OCI-M2 (cell line): ENCODE data around the gene ORM1.

ENCODE experiments used
- DNase-seq: peaks from one replicate; lab custom pipeline; 2025; ENCODE audit not compliant: unreplicated experiment; lab: John Stamatoyannopoulos, UW

The ORM1 gene

GRCh38 chr9:114341152-114341830 is 18.4 kb downstream of the ORM1 start:
- DNase-seq, result no peak

- DNase-seq, result no peak
Observed at GRCh38 chr9:114341991-114342390, 19.1 kb downstream of the ORM1 start.

DNA sequence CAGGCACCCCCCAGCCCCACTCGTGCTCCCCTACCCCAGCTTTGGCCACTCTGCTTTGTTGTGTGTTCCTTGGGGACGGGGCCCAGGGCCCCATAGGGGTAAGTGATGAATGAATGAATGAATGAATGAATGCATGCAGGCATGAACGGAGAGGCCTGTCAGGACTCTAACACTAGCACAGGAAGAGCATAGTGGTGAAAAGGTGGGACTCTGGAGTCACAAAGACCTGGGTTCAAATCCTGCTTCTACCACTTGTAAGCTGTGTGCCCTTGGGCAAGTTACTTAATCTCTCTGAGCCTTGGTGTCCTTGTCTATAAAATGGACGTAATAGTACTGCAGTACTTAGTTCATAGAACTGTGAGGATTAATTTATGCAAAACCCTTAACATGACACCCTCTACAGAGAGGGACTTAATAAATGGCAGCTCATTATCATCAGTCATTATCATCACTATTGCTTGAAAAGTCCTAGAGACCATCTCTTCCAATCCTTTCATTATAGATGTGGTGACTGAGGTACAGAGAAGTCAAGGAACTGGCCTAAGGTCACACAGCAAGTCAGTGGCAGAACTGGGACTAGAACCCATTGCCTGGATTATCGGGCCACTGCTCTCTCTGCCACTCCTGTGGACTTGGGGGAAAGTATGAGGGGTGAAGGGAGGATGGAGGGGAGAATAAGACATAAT is 20.0 kb downstream of the ORM1 start:
- DNase-seq, result no peak

GRCh38 chr9:114343471-114344187 is 20.7 kb downstream of the ORM1 start:
- DNase-seq, result no peak

GRCh38 chr9:114344188-114344566 is 21.3 kb downstream of the ORM1 start:
- DNase-seq, result no peak

DNA sequence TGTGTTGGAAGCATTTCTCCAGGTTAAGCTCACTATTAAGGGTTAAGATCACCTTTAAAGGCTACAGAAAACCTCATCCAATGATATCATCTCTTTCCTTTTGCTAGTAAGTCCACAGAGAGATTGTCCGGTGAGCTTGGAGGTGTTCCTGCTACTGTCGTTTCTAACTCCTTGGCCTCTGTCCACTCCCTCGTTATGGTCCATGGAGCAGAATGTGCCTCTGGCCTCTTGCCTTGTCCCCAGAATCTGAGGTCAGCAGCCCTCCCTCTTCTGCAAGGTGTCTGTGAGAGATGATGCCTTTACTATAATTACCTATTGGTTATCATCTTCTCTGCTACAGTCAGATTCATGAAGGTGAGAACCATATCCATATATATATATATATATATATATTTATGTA is 21.8 kb downstream of the ORM1 start:
- DNase-seq, result no peak

GRCh38 chr9:114345493-114346065 is 22.7 kb downstream of the ORM1 start:
- DNase-seq, result no peak

- DNase-seq, result no peak
Observed at GRCh38 chr9:114346146-114346545, 23.2 kb downstream of the ORM1 start.

DNA sequence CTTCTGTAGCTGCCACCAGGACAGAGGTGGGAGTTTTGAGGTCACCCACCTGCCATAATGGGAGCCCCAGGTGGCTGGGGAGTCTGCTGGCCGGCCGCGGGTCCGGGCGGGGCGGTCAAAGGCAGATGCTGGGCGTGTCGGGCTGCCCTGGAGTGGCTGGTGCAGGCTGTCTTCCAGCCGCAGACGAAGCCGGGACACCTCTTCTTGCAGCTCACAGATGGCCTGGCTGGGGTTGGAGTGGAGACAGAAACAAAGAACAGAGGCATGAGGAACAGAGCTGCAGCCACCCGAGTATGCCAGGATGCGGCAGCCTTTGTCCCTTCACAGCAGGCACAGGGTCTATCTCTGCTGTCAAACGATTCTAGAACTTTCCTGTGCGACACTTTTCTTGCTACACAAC is 24.8 kb downstream of the ORM1 start:
- DNase-seq, result no peak

- DNase-seq, result no peak
Observed at GRCh38 chr9:114348261-114348905, 25.5 kb downstream of the ORM1 start.

GRCh38 chr9:114348906-114349482 is 26.1 kb downstream of the ORM1 start:
- no peak for DNase-seq

DNA sequence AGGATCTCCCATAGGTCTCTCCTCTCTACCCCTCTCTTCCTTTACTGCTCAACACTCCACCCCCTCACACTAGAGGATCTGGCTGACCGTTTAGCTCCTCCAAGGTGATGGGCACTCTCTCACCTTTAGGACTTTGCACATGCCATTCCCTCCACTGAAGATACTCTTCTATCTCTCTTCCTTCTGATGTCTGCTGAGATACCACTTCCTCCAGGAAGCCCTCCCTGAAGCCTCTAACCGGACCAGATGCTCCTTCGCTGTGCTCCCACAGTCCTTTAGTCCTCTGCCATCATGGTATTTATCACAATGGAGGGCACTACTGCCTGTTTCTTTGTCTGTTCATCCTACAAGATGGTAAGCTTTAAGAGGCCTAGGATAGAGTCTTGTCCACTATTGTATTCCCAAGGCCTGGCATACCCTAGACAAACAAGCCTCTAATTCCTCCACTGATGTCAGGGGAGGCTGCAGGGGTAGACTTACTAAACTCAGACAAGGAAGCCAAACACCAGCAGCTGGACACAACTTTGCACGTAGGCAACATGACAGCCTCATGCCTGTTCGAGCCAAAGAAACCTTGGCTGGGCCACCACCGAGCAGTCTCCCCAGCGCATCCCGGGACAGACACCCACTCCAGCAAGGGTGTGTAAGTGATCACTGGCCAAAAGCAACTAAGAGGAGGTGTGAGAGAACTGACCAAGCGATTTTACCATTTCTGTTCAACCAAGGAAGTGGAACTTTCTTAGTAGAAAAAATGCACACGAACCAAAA is 27.0 kb downstream of the ORM1 start:
- DNase-seq, result no peak

- no peak for DNase-seq
Observed at GRCh38 chr9:114350636-114351401, 27.9 kb downstream of the ORM1 start.

GRCh38 chr9:114351932-114352331 is 29.0 kb downstream of the ORM1 start:
- no peak for DNase-seq

- no peak for DNase-seq
Observed at GRCh38 chr9:114355821-114356220, 32.9 kb downstream of the ORM1 start.

DNA sequence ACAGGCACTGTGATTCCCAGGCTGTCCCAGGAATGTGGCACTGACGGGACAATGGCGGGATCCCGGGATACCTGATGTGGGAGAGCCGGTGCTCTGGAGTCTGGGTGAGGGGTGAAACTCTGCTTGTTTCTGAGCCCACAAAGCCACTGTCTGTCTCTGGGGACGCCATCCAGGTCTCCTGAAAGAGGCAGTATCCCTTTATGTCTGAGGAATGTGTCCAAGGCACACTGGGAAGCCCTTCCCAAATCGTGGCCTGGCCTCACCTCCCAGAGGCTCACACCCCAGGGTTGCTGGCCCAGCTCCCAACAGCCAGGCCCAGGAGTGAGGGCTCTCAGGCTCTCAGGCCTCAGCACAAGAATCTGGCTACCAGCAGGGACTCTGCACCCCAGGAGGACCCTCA is 33.9 kb downstream of the ORM1 start:
- DNase-seq, result no peak

DNA sequence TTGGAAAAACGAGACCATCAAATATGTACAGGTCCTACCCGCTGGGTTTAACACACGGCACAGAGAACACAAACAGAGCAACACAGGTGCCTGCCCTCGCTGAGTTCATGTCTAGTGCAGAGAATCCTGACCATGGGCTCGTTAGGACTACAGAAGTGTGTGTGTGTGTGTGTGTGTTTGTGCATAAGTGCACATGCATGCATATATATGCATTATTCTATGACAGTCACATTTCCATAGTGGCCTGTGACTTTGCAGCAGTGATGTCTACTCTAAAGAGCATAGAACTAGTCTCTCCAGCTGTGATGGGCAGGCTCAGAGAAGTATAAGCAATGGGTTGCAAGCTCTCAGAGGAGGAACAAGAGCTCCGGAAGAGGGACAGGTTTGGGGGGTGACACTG is 34.5 kb downstream of the ORM1 start:
- no peak for DNase-seq

DNA sequence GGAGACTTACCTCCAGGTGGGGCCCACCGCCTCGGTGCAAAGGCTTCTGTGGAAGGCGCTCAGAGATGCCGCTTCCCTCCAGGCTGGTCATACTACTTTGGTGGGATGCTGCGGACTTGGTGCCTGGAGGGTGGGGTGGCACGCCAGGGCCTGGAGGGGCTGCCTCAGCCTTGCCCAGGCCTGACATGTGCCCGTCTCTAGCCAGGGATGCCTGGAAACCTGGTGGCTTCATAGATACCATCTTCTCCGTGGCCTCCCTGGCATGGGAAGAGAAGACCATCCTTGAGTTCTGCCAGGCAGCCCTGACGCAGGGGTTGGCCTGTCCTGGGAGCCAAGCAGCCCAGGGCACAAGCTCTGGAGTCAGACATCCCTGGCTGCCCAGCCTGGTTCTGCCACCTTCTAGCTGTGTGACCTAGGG is 35.0 kb downstream of the ORM1 start:
- no peak for DNase-seq

DNA sequence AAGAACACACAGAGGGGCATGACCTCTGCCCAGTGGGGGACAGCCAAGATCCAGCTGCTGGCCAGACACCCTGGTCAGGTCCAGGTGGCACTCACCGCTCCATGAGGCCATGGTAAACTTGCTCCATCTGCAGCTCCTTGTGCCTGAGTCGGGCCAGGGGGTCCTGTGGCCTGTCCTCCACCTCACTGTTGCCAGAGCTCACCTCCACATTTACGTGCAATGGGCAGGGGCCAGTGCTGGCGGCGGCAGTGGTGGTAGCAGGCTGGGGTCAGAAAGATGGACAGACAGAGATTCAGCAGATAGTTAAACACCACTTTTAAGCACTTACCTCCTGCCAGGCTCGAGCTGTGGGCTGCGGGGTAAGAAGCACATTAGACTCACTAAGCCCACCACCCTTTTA is 36.9 kb downstream of the ORM1 start:
- no peak for DNase-seq

DNA sequence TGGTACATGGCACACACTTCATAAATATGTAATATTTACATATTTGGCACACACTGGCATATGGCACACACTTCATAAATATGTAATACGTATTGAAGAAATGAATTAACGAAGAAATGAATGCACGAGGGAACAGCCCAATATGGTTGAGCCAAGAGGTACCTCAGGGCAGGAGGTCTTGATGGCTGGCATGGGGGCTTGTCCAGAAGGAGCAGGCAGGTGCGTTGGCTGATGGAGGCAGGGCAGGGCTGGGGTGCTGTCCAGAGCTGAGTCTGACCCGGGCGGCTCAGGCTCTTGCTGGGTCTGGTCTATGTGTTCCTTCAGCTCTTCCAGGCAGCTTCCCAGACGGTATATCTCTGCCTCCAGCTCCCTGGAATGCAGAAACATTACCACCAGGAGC is 38.6 kb downstream of the ORM1 start:
- no peak for DNase-seq
